Trophoblast cell (in vitro differentiated cells and primary cell): ENCODE measurements around the gene MMAB.
A peak's percentile ranks its signal among the peaks of the same experiment; 100 is the strongest.

Experiments
- DNase-seq, 2 donors: peaks; one replicate each; pipeline ENCODE4 v3.0.0-alpha.2; 2016
- H2AFZ ChIP-seq: 2 replicates; pipeline ENCODE4 v1.6.1; 2013; ENCODE audit warnings: low read length, moderate library complexity, mild to moderate bottlenecking; ENCODE audit not compliant: insufficient read depth, poor library complexity
- H2AK5ac ChIP-seq: 2 replicates; pipeline ENCODE4 v1.6.1; 2013; ENCODE audit warnings: mild to moderate bottlenecking, low read length
- H2BK120ac ChIP-seq: 2 replicates; pipeline ENCODE4 v1.6.1; 2013; ENCODE audit warnings: low read length, mild to moderate bottlenecking, moderate library complexity; ENCODE audit not compliant: insufficient read depth, poor library complexity
- H2BK12ac ChIP-seq: 2 replicates; pipeline ENCODE4 v1.6.1; 2013; ENCODE audit warnings: mild to moderate bottlenecking, low read length, moderate library complexity
- H2BK5ac ChIP-seq: 2 replicates; pipeline ENCODE4 v1.6.1; 2013; ENCODE audit warnings: low read length, low read depth, moderate library complexity, mild to moderate bottlenecking; ENCODE audit not compliant: poor library complexity
- H3K14ac ChIP-seq: 2 replicates; pipeline ENCODE4 v1.6.1; 2013; ENCODE audit warnings: mild to moderate bottlenecking, low read length
- H3K18ac ChIP-seq: 2 replicates; pipeline ENCODE4 v1.6.1; 2013; ENCODE audit warnings: mild to moderate bottlenecking, low read length
- H3K23ac ChIP-seq: 2 replicates; pipeline ENCODE4 v1.6.1; 2013; ENCODE audit warnings: low read length
- H3K27ac ChIP-seq: 2 replicates; pipeline ENCODE4 v1.5.1; 2013; ENCODE audit warnings: low read depth, mild to moderate bottlenecking, inconsistent platforms, low read length, moderate library complexity
- H3K27me3 ChIP-seq: 2 replicates; pipeline ENCODE4 v1.6.1; 2013; ENCODE audit warnings: inconsistent platforms, mild to moderate bottlenecking, low read length, moderate library complexity; ENCODE audit not compliant: insufficient read depth
- H3K36me3 ChIP-seq, 2 experiments: 1 replicate in 1 of 2; 2 replicates in 1 of 2; pipeline ENCODE4 v1.6.1; 2013; ENCODE audit warnings: low read length in 2 of 2, mild to moderate bottlenecking in 2 of 2, moderate library complexity in 1 of 2; ENCODE audit not compliant: insufficient read depth in 2 of 2, control insufficient read depth in 1 of 2
- H3K4ac ChIP-seq: 2 replicates; pipeline ENCODE4 v1.6.1; 2013; ENCODE audit warnings: low read depth, mild to moderate bottlenecking, low read length, moderate library complexity
- H3K4me1 ChIP-seq, 2 experiments: 1 replicate in 1 of 2; 2 replicates in 1 of 2; pipeline ENCODE4 v1.6.1; 2013; ENCODE audit warnings: low read length in 2 of 2, mild to moderate bottlenecking in 2 of 2, moderate library complexity in 1 of 2; ENCODE audit not compliant: insufficient read depth in 2 of 2, control insufficient read depth in 1 of 2
- H3K4me2 ChIP-seq: 2 replicates; pipeline ENCODE4 v1.6.1; 2013; ENCODE audit warnings: inconsistent platforms, mild to moderate bottlenecking, low read length, moderate library complexity
- H3K4me3 ChIP-seq: 2 replicates; pipeline ENCODE4 v1.5.1; 2013; ENCODE audit warnings: mild to moderate bottlenecking, low read depth, low read length, inconsistent platforms
- H3K79me1 ChIP-seq: one replicate; pipeline ENCODE4 v1.6.1; 2013; ENCODE audit warnings: low read length
- H3K79me2 ChIP-seq: 2 replicates; pipeline ENCODE4 v1.6.1; 2013; ENCODE audit warnings: low read length, mild to moderate bottlenecking; ENCODE audit not compliant: control insufficient read depth, insufficient read depth, poor library complexity
- H3K9ac ChIP-seq: 2 replicates; pipeline ENCODE4 v1.6.1; 2013; ENCODE audit warnings: mild to moderate bottlenecking, low read length
- H3K9me3 ChIP-seq: 2 replicates; pipeline ENCODE4 v1.6.1; 2013; ENCODE audit warnings: low read depth, mild to moderate bottlenecking, control low read depth, inconsistent platforms, low read length; ENCODE audit not compliant: insufficient read depth
- H4K12ac ChIP-seq: 2 replicates; pipeline ENCODE4 v1.6.1; 2013; ENCODE audit warnings: low read depth, mild to moderate bottlenecking, low read length, moderate library complexity
- H4K8ac ChIP-seq: 2 replicates; pipeline ENCODE4 v1.6.1; 2013; ENCODE audit warnings: low read depth, mild to moderate bottlenecking, low read length, moderate library complexity
- H4K91ac ChIP-seq: one replicate; pipeline ENCODE4 v1.6.1; 2013; ENCODE audit warnings: low read depth, mild to moderate bottlenecking, low read length, moderate library complexity
- WGBS: extraction: QIAGEN DNeasy Blood & Tissue Kit; methylation state at CpG from one replicate; pipeline ENCODE4 v1.1.7; 2013; ENCODE audit warnings: missing lambda C conversion rate; ENCODE audit not compliant: insufficient read length, insufficient coverage; ENCODE audit errors: extremely low coverage; 5-methylcytosine and 5-hydroxymethylcytosine counted together

The MMAB gene

DNA sequence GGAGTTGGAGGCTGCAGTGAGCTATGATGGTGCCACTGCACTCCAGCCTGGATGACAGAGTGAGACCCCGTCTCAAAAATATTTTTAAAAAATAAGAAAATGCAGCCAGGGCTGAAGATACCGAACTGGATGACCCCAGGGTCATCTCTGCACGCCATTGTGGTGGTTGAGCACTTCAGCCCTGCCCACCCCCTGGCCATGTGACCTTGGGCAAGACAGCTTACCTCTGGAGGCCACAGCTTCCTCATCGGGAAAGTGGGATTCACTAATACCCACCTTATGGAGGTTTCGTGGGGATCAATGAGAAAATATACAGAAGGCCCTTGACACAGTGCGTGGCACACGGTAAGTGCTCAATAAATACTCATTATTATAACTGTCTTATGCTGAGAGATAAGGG is 25.8 kb upstream of the MMAB start:
- WGBS = no CpG with 5 or more reads among the region's 7 CpGs
- Histone ChIP-seq H2AFZ (no peak overlapping the region), H3K4me2 (no peak overlapping the region)

DNA sequence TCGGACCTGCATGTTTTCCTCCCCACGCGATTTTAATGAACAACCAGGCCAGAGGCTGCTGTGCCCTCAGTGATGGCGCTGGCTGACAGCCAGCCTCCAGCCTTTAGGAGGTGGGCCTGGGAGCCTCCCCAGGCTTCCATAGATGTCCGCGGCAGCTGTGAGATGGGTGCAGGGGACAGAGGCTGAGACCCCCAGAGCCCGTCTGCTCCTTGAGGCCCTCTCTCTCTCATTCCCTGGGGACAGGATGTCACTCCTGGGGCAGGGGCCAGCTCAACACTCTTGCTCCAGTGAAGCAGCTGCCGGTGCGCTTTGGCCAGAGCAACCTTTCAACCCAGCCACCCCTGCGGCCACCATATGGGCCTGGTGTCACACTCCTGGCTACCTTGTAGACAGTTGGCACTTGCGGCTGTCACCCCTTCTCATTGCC is 25.1 kb upstream of the MMAB start:
- H3K4me2 ChIP-seq = no peak overlapping the region
- H3K23ac ChIP-seq = no peak overlapping the region
- no peak for DNase-seq
- no peak overlapping the region for H4K91ac ChIP-seq
- H3K9ac ChIP-seq = no peak overlapping the region
- no peak overlapping the region for H2AFZ ChIP-seq
- no peak overlapping the region for H4K8ac ChIP-seq
- no peak overlapping the region for H2AK5ac ChIP-seq
- no peak overlapping the region for H2BK120ac ChIP-seq
- no peaks in the 10 kb centered on the region for H3K79me1 ChIP-seq
- no peak overlapping the region for H3K4me3 ChIP-seq
- no peak overlapping the region for H2BK5ac ChIP-seq
- H3K4me1 ChIP-seq = no peaks in the 10 kb centered on the region
- no peak overlapping the region for H3K27ac ChIP-seq
- H3K9me3 ChIP-seq = peaks cover 2% of the 10 kb centered on the region
- H2BK12ac ChIP-seq = no peak overlapping the region
- no peaks in the 10 kb centered on the region for H3K79me2 ChIP-seq
- H3K4ac ChIP-seq = no peak overlapping the region
- no peak overlapping the region for H3K14ac ChIP-seq
- H3K36me3 ChIP-seq = peaks cover 27 to 31% of the 10 kb centered on the region in 2 experiments
- H3K27me3 ChIP-seq = no peaks in the 10 kb centered on the region
- H3K18ac ChIP-seq = no peak overlapping the region
- no peak overlapping the region for H4K12ac ChIP-seq
- no CpG with 5 or more reads among the region's 11 CpGs for WGBS

More for the DNA sequence above, 25.8 kb upstream of the MMAB start:
- H2BK5ac ChIP-seq = no peak overlapping the region
- H3K79me2 ChIP-seq = no peaks in the 10 kb centered on the region
- no peak overlapping the region for H4K91ac ChIP-seq
- no peak overlapping the region for H3K4ac ChIP-seq
- H2AK5ac ChIP-seq = no peak overlapping the region
- no peak overlapping the region for H3K4me3 ChIP-seq
- H3K18ac ChIP-seq = no peak overlapping the region
- H3K4me1 ChIP-seq = no peaks in the 10 kb centered on the region
- DNase-seq = no peak
- no peaks in the 10 kb centered on the region for H3K79me1 ChIP-seq
- H3K9ac ChIP-seq = no peak overlapping the region
- peaks cover 24 to 27% of the 10 kb centered on the region in 2 experiments for H3K36me3 ChIP-seq
- no peak overlapping the region for H2BK12ac ChIP-seq
- peaks cover 2% of the 10 kb centered on the region for H3K9me3 ChIP-seq
- no peak overlapping the region for H3K14ac ChIP-seq
- H4K8ac ChIP-seq = no peak overlapping the region
- no peak overlapping the region for H2BK120ac ChIP-seq
- H3K27me3 ChIP-seq = no peaks in the 10 kb centered on the region
- H4K12ac ChIP-seq = no peak overlapping the region
- no peak overlapping the region for H3K27ac ChIP-seq
- no peak overlapping the region for H3K23ac ChIP-seq

DNA sequence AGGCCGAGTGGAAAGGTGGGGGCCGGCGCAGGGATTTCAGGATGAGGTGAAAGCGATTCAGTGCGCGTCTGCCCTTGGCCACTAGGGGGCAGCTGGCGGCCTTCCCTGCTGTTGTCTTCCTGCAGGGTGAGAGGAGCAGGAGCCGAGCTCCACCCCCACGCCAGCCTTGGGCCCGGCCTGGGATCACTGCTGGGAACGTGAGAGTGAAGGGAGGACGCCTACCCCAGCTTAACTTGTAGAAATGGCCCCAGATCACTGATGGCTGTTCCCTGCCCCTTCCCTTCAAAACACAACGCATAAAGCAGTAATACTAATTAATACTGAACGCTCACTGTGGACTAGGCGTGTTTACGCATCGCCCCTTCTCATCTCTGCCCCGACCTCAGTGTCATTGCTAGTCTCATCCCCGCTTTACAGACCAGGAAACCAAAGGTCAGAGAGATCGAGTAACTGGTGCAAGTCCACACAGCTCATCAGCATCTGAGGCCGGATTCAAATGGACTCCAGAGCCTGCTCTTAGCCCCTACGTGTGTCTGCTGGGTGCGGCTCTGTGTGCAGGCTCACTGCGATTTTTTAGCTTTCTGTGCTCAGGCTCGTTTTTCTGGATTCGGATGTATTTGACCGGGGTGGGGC is 24.6 kb upstream of the MMAB start:
- Histone ChIP-seq H2AFZ (no peak overlapping the region), H2BK120ac (no peak overlapping the region), H3K27ac (no peak overlapping the region), H3K36me3 (peaks cover 32 to 36% of the 10 kb centered on the region in 2 experiments), H3K4ac (no peak overlapping the region), H4K12ac (no peak overlapping the region), H4K8ac (no peak overlapping the region), H3K27me3 (no peaks in the 10 kb centered on the region), H3K4me2 (no peak overlapping the region), H2BK12ac (no peak overlapping the region), H3K18ac (no peak overlapping the region), H3K14ac (no peak overlapping the region), H3K23ac (no peak overlapping the region), H3K4me1 (no peaks in the 10 kb centered on the region), H4K91ac (no peak overlapping the region), H3K9ac (no peak overlapping the region), H3K9me3 (peaks cover 2% of the 10 kb centered on the region), H2BK5ac (no peak overlapping the region), H3K79me2 (no peaks in the 10 kb centered on the region), H3K4me3 (no peak overlapping the region), H3K79me1 (no peaks in the 10 kb centered on the region), H2AK5ac (no peak overlapping the region)
- peak; percentile 66 to 86 for DNase-seq
- WGBS = no CpG with 5 or more reads among the region's 27 CpGs

DNA sequence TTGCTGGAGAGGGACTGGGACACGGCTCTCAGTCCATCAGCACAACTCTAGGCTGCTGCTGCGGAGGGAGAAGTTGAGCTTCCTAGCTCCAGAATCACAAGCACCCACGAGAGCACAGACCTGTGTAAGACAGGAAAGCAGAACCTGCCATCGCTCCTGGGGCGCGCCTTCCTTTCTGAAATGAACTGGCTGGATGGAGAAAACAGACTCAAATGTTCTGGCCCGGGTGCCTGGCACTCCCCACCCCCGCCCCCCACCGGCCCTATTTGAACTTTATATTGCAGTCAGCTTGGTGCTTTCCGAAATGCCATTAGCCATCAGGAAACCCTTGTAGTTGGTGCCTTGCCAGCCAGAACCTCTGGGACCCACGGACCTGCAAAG is 24.1 kb upstream of the MMAB start:
- no peak overlapping the region for H3K9ac ChIP-seq
- WGBS = no CpG with 5 or more reads among the region's 11 CpGs
- no peak overlapping the region for H4K12ac ChIP-seq
- no peaks in the 10 kb centered on the region for H3K79me2 ChIP-seq
- H3K4ac ChIP-seq = no peak overlapping the region
- no peaks in the 10 kb centered on the region for H3K79me1 ChIP-seq
- no peak overlapping the region for H3K4me2 ChIP-seq
- H2BK5ac ChIP-seq = no peak overlapping the region
- H2BK120ac ChIP-seq = no peak overlapping the region
- no peak overlapping the region for H3K14ac ChIP-seq
- H3K36me3 ChIP-seq = peaks cover 37 to 40% of the 10 kb centered on the region in 2 experiments
- no peak overlapping the region for H3K23ac ChIP-seq
- H3K4me3 ChIP-seq = no peak overlapping the region
- no peaks in the 10 kb centered on the region for H3K27me3 ChIP-seq
- no peak overlapping the region for H4K91ac ChIP-seq
- no peak overlapping the region for H3K18ac ChIP-seq
- DNase-seq = no peak
- no peaks in the 10 kb centered on the region for H3K4me1 ChIP-seq
- no peak overlapping the region for H3K27ac ChIP-seq
- H4K8ac ChIP-seq = no peak overlapping the region
- H2AK5ac ChIP-seq = no peak overlapping the region
- peaks cover 2% of the 10 kb centered on the region for H3K9me3 ChIP-seq
- no peak overlapping the region for H2BK12ac ChIP-seq
- no peak overlapping the region for H2AFZ ChIP-seq
